Heart right ventricle (tissue), 16 donors: ENCODE data around the gene MACROD2. TPM values are rescaled to one million over a fixed set of nuclear protein-coding genes. Genes with fewer than 3 reads are reported as not detected.
"Not testable (repeated sequence)": the region's sequence is repeated elsewhere in the genome, so short reads cannot be mapped to it uniquely, and the experiment has no call there.

Experiments
- ATAC-seq, 8 donors: fragments of 200-7000 bp; cut with Tn5 transposase; one replicate each; pipeline ENCODE4 v1.9.1; 2020; ENCODE audit warnings: mild to moderate bottlenecking in 8 of 8, moderate library complexity in 8 of 8, moderate number of reproducible peaks in 1 of 8
- DNase-seq, 2 donors: peaks; one replicate each; pipeline ENCODE4 v3.0.0-alpha.2; 2020
- H3K27ac ChIP-seq, 10 donors: fragments of 200-600 bp; sonication (generic) in 2 of 10; one replicate each; pipeline versions ENCODE4 v1.5.0 to v1.8.0; 2020 to 2022; ENCODE audit warnings: mild to moderate bottlenecking in 3 of 10
- H3K27me3 ChIP-seq, 7 donors: fragments of 200-600 bp; one replicate each; pipeline ENCODE4 v1.8.0; 2021 to 2022; ENCODE audit warnings: mild to moderate bottlenecking in 2 of 7
- H3K36me3 ChIP-seq, 9 donors: fragments of 200-600 bp; sonication (generic) in 1 of 9; one replicate each; pipeline versions ENCODE4 v1.5.0 to v1.8.0; 2020 to 2022; ENCODE audit warnings: mild to moderate bottlenecking in 2 of 9
- H3K4me1 ChIP-seq, 9 donors: fragments of 200-600 bp; sonication (generic) in 1 of 9; one replicate each; pipeline versions ENCODE4 v1.5.0 to v1.8.0; 2020 to 2022; ENCODE audit warnings: mild to moderate bottlenecking in 4 of 9
- H3K4me3 ChIP-seq, 10 donors: fragments of 200-600 bp; sonication (generic) in 2 of 10; one replicate each; pipeline versions ENCODE4 v1.5.0 to v1.8.0; 2020 to 2022; ENCODE audit warnings: mild to moderate bottlenecking in 7 of 10, moderate library complexity in 2 of 10
- H3K9me3 ChIP-seq, 11 donors: fragments of 200-600 bp in 10 of 11; sonication (generic) in 2 of 11; one replicate each; pipeline versions ENCODE4 v1.5.0 to v1.8.0; 2013 to 2022; ENCODE audit warnings: mild to moderate bottlenecking in 2 of 11, control low read depth in 1 of 11, moderate library complexity in 1 of 11
- WGBS, 2 donors: extraction: QIAGEN DNeasy Blood & Tissue Kit; methylation state at CpG; one replicate each; pipeline ENCODE4 v1.1.7; 2013; ENCODE audit warnings: inconsistent platforms in 1 of 2; 5-methylcytosine and 5-hydroxymethylcytosine counted together
- intact Hi-C, 10 donors: fragments of 100-400 bp; cut with DNase I; formaldehyde crosslinking; loops; one replicate each; pipeline versions ENCODE4 v1.11.1 to v1.14.2; 2022
- polyA plus RNA-seq, 2 donors: library from polyadenylated mRNA; stranded (reverse); fragments of 200-250 nt; gene quantifications; one replicate each; pipeline ENCODE4 v1.2.3, GENCODE V29; 2013
- total RNA-seq, 10 donors: library from RNA; stranded (reverse); fragmentation: NEBNext Ultra II Directional in 3 of 10; extraction: Animal tissue kit (Norgen Biotek cat#: 25700) in 3 of 10; gene quantifications; one replicate each; pipeline versions ENCODE4 v1.2.1 to v1.2.4, GENCODE V29; 2021 to 2023
- TF ChIP-seq, protein P1 (sequence below), 9 donors: fragments of 200-600 bp; sonication (generic) in 2 of 9; IDR thresholded peaks; one replicate each; pipeline versions ENCODE4 v1.5.0 to v1.8.0; 2021 to 2022; ENCODE audit warnings: antibody characterized with exemption in 9 of 9, mild to moderate bottlenecking in 5 of 9, moderate library complexity in 1 of 9
- donor health status: Arrhythmogenic right ventricular cardiomyopathy.
- donor health status: ischemic (EF 13 %, LVEDD 7.1; RV severe dilation, severe dysfunction).
- donor health status: healthy with polysubstance abuse.
- donor health status: DM: no; HTN: yes; CAD: no.
- donor health status: DM: no; HTN: no; CAD: no.
- donor health status: ischemic (EF 25% LVEDD 6.9; RV normal size, moderate dysfunction).
- donor health status: ischemic (EF 25% LVEDD 5.7; RV mildly dilated, moderate dysfunction).
- donor health status: healthy.
- donor health status: DM: yes; HTN: yes; CAD: no.
- donor health status: Ischemic cardiomyopathy.
- donor health status: ischemic (EF 35%, LVEDD 5.7; RV mildly dilated, moderate dysfunction).
- donor health status: nonischemic (EF 11% LVEDD 7.7; RV severe dilation, severe dysfunction).
- donor health status: DM: yes; HTN: yes; CAD: no.
- donor health status: PGD.
- donor health status: ischemic (EF 29% LVEDD 5.4; RV normal size, mild dysfunction).
- donor health status: nonischemic (EF 23%, LVEDD 6.1; RV moderate dilation, normal function).

Gene MACROD2
- total and polyA plus RNA-seq, 12 donors: 0.28 to 6.4 (median 4.1) TPM

DNA sequence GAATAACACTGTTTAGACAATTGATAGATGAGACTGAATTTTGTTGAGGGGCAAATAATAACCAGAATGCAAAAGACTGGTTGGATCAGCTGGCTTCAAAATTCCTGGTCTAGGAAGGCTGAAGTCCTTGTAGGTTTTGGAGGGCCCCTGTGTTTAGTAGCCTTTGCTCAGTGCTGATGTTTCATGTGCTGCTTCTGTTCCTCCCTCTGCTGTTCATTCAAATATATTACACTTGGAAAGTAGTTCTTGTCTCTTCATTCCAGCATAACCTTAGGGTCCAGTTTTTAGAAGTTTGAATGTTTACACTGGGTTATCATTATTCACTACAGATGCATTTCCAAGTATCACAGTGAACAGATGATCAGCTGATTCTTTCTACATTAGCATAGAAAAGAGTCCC is 269.6 kb downstream of the MACROD2 start:
- TF ChIP-seq, protein P1, sequence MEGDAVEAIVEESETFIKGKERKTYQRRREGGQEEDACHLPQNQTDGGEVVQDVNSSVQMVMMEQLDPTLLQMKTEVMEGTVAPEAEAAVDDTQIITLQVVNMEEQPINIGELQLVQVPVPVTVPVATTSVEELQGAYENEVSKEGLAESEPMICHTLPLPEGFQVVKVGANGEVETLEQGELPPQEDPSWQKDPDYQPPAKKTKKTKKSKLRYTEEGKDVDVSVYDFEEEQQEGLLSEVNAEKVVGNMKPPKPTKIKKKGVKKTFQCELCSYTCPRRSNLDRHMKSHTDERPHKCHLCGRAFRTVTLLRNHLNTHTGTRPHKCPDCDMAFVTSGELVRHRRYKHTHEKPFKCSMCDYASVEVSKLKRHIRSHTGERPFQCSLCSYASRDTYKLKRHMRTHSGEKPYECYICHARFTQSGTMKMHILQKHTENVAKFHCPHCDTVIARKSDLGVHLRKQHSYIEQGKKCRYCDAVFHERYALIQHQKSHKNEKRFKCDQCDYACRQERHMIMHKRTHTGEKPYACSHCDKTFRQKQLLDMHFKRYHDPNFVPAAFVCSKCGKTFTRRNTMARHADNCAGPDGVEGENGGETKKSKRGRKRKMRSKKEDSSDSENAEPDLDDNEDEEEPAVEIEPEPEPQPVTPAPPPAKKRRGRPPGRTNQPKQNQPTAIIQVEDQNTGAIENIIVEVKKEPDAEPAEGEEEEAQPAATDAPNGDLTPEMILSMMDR (IDR thresholded peaks at IDR 0.05): peak in 6 of 9 donors; percentile 6 to 34 (median 16)
- Histone ChIP-seq H3K36me3 (no peaks in the 10 kb centered on the region), H3K27ac (no peak overlapping the region), H3K4me3 (no peak overlapping the region), H3K4me1 (no peaks in the 10 kb centered on the region), H3K9me3 (peaks cover 0 to 3% (median 0%) of the 10 kb centered on the region in 11 donors), H3K27me3 (no peaks in the 10 kb centered on the region)
- intact Hi-C loops: no loop called here
- DNase-seq: no peak
- no peak for ATAC-seq

DNA sequence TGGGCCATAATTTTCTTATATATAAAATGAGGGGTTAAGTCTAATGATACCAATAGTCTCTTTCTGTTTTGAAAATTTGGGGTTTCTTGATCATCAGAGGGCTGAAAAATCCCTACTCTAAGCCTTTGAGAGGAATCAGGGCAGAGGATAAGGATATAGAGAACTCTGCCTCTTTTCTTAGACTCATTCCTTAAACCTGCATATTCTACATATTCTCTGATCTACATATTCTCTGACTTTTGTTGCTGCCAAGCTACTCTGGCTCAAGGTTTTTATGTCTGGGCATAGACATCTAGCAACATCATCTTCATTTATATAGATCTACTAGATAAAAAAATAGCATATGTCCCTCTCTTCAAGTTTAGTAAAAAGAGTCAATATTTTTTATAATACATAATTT is 270.9 kb downstream of the MACROD2 start:
- TF ChIP-seq, protein P1 (IDR thresholded peaks at IDR 0.05): no peak
- intact Hi-C loops: no loop called here

DNA sequence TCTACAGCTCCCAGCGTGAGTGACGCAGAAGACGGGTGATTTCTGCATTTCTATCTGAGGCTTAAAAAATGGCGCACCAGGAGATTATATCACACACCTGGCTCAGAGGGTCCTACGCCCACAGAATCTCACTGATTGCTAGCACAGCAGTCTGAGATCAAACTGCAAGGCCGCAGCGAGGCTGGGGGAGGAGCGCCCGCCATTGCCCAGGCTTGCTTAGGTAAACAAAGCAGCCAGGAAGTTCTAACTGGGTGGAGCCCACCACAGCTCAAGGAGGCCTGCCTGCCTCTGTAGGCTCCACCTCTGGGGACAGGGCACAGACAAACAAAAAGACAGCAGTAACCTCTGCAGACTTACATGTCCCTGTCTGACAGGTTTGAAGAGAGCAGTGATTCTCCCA is 275.4 kb downstream of the MACROD2 start:
- H3K36me3 ChIP-seq, H3K4me1 ChIP-seq, intact Hi-C loops, ATAC-seq, H3K27me3 ChIP-seq, H3K27ac ChIP-seq, H3K4me3 ChIP-seq, DNase-seq: not testable (repeated sequence)
- WGBS, 2 donors: 96 to 97% methylated on average over 9 of the region's 9 CpGs
- peaks cover 0 to 10% (median 0%) of the 10 kb centered on the region in 11 donors for H3K9me3 ChIP-seq

More for the DNA sequence above, 270.9 kb downstream of the MACROD2 start:
- Histone ChIP-seq H3K27ac (no peak overlapping the region), H3K36me3 (no peaks in the 10 kb centered on the region), H3K9me3 (peaks cover 0 to 10% (median 0%) of the 10 kb centered on the region in 11 donors), H3K4me3 (no peak overlapping the region), H3K4me1 (no peaks in the 10 kb centered on the region), H3K27me3 (no peaks in the 10 kb centered on the region)
- DNase-seq: no peak
- no peak for ATAC-seq

DNA sequence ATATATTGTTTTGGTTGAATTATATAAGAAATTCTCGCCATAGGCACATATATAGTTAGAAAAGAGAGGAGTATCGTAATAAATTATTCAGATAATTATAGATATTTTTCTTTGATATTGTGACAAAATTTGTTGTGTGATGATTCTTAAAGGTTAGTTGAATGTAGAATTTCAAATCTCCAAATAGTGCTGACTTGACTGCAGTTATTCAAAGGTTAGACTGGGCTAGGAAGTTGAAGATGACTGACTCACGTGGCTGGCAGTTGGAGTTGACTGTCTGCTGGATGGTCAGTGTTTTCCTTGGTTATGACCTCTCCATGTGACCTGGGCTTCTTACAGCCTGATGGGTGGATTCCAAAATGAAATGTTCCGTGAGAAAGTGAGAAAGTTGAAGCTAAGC is 286.8 kb downstream of the MACROD2 start:
- Histone ChIP-seq H3K36me3 (no peaks in the 10 kb centered on the region), H3K9me3 (no peaks in the 10 kb centered on the region), H3K27me3 (no peaks in the 10 kb centered on the region), H3K4me3 (no peak overlapping the region), H3K4me1 (no peaks in the 10 kb centered on the region), H3K27ac (no peak overlapping the region)
- ATAC-seq (no peak), DNase-seq (no peak)
- intact Hi-C loops: no loop called here
- TF ChIP-seq, protein P1 (IDR thresholded peaks at IDR 0.05): no peak
- WGBS, 2 donors: 81 to 91% methylated on average over 4 of the region's 4 CpGs

DNA sequence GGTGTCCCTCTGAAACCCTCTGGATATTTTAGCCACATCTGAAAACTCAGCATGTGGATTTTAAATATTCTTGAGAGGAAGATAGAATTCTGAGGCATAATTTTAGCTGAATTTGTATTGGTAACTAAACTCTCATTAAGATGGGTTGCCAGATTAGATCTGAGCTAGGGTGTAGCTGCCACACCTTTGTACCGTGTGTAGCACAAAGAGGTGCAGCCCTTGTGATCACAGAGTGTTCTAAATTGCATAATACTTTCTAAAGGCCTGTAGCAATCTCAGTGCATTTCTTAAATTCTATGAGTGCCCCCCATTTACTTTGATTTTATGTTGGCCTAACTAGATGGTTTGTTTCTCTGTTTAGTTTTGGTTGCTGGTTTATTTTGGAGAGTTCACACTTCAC is 289.1 kb downstream of the MACROD2 start:
- Histone ChIP-seq H3K4me1 (no peaks in the 10 kb centered on the region), H3K36me3 (no peaks in the 10 kb centered on the region), H3K9me3 (no peaks in the 10 kb centered on the region), H3K27ac (no peak overlapping the region), H3K4me3 (no peak overlapping the region), H3K27me3 (no peaks in the 10 kb centered on the region)
- TF ChIP-seq, protein P1 (IDR thresholded peaks at IDR 0.05): no peak
- intact Hi-C loops: no loop called here
- 80 to 87% methylated on average over 1 of the region's 1 CpG for WGBS, 2 donors
- DNase-seq (no peak), ATAC-seq (no peak)
